DMS114 treated with DMSO at 0.1 percent for 48 hours (cell line): Measurements from ENCODE around the gene FAM89B.

Source experiments
- DNase-seq: peaks from one replicate; lab custom pipeline; 2025; ENCODE audit not compliant: unreplicated experiment; lab: John Stamatoyannopoulos, UW

FAM89B gene

GRCh38 chr11:65609665-65610064 lies 37.3 kb downstream of the FAM89B start:
- no peak for DNase-seq

DNA sequence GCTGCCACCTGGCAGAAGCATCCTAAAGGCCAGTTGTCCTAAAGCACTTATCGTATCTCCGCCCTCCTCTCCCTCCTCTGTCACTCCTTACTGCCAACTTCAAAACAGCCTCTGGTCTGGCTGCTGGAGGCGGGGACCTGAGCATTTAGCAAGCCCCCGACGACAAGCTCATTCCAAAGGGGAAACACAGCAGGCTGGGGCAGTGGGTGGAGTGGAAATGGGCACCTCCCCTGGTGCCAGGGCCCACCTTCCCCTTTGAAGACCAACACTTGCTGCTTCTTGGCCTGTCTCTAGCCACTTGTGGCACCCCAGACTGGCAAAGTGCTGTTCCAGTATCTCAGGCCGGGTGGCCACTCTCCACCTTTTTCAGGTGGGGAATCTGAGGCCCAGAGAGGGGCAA lies 38.1 kb downstream of the FAM89B start:
- DNase-seq, result no peak

DNA sequence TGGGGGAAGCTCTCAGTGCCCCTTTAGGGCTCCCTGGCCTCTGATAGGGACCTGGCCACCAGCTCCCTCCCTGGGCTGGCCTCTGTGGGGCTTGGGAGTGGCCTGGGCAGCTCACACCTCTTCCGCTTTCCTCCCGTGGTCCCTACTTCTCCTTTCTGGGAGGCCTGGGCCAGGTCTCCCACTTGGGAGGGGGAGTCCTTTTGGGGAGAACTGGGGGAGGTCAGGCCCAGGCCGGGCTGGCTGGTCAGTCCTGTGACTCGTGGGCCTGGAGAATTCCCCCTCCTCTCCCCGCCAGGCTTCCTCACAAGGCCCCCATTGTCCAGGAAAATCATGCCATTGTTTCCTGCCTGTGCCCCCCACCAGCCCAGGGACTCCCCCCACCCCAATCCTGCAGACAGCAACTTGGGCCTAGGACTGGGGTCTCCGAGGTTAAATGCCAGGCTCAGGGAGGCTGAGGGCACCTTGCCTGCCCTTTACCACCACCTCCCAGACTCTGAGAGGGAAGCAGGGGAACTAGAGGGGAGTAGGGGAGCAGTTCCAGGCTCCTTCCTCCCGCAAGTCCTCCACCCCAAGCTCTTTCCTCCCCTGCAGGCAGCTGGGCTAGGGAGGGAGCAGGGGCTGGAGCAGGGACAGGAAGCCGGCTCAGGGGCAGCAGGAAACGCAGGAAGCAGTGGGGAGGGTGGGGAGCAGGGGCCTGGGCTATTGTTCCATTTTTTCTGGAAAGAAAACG lies 38.9 kb downstream of the FAM89B start:
- no peak for DNase-seq

- no peak for DNase-seq
Observed at GRCh38 chr11:65611758-65612603, 39.6 kb downstream of the FAM89B start.

GRCh38 chr11:65612691-65613090 lies 40.4 kb downstream of the FAM89B start:
- no peak for DNase-seq

DNA sequence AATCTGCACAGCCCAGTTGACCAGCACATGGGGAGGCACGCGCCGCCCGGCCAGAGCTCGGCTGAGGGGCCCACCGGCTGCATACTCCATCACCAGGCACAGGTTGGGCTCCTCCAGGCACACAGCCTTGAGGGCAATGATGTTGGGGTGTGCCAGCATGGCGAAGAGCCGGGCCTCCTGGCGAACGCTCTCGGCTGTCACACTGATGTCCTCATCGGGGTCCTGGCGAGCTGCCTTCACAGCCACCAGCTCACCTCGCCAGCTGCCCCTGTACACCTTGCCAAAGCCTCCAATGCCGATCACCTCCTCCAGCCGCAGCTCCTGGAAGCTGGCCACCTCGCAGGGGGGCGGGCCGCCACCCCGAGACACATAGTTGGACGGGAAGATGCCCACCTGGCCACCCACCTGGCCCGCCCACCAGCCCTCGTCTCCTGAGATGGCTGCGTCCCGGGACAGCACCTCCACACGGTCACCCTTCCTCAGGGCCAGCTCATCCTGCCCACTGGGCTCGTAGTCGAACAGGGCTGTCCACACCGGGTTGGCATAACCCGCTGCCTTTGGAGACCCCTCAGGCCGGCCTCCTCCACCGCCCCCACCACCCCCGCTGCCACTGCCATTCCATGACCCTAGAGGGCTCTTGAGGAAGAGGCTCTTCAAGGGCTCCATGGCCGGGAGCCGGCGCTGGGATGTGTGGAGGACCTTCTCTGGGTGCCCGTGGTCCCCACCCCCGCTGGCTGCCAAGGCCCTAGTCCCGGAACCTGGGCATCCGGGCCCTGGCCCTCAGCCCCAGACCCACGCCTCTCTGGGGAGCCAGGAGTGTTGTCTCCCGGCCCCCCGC lies 41.0 kb downstream of the FAM89B start:
- DNase-seq, result no peak

GRCh38 chr11:65615229-65615949 lies 43.1 kb downstream of the FAM89B start, which contains the start of gene PCNX3:
Gene PCNX3 (plus strand): TSS chr11:65615776. CDS start chr11:65616312, 536 bp downstream.
- peak; percentile 100 for DNase-seq

DNA sequence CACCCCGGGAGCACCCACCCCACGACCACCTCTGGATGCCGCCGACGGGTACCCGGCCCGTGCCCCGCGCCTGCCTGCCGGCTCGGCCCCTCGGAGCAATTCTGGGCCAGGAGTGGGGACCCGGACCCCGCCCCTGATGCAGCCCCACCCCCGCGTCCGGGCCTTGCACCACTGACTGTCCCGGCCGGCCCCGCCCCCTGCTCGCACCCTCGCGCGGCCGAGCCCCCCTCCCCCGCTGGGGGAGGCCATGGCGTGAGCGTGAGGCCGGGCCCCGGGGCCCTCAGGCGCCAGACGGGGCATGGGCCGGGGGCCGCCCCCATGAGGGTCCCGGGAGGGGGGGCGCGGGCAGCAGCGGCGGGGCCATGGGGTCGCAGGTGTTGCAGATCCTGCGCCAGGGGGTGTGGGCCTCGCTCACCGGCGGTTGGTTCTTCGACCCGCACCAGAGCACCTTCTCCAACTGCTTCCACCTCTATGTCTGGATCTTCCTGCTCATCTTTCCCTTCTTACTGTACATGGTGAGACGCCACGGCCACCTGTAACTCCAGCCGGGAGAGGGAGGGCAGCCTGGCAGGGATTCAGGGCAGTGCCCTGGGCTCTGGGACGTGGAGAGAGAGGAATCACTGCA lies 43.7 kb downstream of the FAM89B start:
- no peak for DNase-seq

DNA sequence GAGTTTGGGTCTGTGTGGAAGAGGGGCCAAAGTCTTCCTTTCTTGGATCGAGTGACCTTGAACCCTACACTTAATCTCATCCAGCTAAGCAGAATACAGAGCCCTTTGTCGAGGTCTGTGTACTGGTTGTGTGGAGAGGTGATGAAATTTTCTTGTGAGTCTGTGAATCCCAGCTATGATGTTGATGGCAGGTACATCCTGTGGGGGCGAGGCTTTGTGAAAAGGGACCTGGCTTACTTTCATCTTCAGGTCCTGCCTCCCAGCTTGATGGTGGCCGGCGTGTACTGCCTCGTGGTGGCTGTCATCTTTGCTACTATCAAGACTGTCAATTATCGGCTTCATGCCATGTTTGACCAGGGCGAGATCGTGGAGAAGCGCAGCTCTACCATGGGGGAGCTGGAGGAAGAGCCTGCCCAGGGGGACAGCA lies 44.2 kb downstream of the FAM89B start:
- no peak for DNase-seq

DNA sequence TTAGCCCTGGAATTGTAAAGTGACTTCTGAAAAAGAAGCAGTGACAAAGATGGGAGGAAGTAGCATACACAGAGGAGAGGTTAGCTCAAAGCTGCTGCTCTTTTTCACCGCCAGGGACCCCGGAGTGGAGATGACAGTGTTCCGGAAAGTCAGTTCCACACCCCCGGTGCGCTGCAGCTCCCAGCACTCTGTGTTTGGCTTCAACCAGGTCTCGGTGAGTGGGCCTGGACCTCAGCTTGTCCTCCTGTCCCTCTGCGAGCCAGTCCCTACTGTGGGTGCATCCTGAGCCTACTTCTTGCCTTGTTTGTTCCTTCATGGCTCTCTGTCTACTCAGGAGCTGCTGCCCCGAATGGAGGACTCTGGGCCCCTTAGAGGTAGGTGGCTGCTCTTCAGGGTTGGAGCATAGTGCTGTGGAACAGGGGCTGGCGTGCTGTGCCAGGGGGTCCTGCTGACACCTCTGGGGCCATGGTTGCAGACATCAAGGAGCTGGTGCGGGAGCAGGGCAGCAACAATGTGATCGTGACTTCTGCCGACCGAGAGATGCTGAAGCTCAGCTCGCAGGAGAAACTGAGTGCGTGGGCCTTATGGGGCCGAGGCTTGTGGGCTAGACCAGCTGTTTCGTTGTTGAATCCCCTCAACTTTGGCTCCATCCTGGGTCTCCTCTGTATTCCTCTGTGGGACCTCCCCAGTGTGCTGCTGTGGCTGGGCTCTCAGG lies 45.0 kb downstream of the FAM89B start:
- DNase-seq, result no peak

- no peak for DNase-seq
Observed at GRCh38 chr11:65617990-65618751, 45.8 kb downstream of the FAM89B start.

DNA sequence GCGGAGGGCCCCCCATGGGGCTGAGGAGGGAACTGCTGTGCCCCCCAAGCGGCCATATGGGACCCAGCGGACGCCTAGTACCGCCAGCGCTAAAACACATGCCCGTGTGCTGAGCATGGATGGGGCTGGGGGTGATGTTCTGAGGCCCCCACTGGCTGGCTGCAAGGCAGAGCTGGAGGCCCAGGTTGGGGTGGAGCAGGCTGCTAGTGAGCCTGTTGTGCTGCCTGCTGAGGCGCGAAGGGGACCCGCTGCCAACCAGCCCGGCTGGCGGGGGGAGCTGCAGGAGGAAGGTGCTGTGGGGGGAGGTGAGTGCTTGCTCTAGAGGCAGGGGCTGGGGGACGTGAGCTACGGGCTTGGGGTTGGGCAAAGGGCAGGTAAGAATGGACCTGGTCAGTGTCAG lies 46.4 kb downstream of the FAM89B start:
- no peak for DNase-seq

- no peak for DNase-seq
Observed at GRCh38 chr11:65619281-65619928, 47.1 kb downstream of the FAM89B start.

GRCh38 chr11:65620666-65621065 lies 48.3 kb downstream of the FAM89B start:
- no peak for DNase-seq

- no peak for DNase-seq
Observed at GRCh38 chr11:65621460-65621859, 49.1 kb downstream of the FAM89B start.

DNA sequence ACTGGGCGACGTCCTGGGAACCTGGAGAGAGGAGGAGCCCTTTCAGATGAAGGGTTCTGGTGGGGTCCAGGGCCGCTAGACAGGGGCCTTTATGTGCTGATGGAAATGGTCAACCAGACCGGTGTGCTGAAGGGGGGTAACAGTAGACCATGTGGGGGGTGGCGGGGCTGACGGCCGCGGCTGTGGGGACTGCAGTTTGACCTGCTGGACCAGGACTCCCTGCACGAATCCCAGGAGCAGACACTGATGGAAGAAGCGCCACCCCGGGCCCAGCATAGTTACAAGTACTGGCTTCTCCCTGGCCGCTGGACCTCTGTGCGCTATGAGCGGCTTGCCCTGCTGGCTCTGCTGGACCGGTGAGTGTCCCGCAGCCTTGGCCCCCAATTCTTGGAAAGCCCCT lies 49.7 kb downstream of the FAM89B start:
- no peak for DNase-seq

- no peak for DNase-seq
Observed at GRCh38 chr11:65623177-65623576, 50.8 kb downstream of the FAM89B start.
